Daoy (cell line): ENCODE data around the gene SSMEM1. TPM values are rescaled to one million over a fixed set of nuclear protein-coding genes. Genes with fewer than 3 reads are reported as not detected.
"Not testable (repeated sequence)": the region's sequence is repeated elsewhere in the genome, so short reads cannot be mapped to it uniquely, and the experiment has no call there.

Experiments
- DNase-seq: peaks from one replicate; pipeline ENCODE4 v3.0.0-alpha.2; 2015; ENCODE audit warnings: low read depth
- total RNA-seq: library from RNA; depleted of rRNA; stranded (reverse); fragments of >200 nt; shearing (Covaris generic); gene quantifications from 2 replicates; pipeline ENCODE4 v1.2.3, GENCODE V29; 2014; rRNA removed

The SSMEM1 gene, protein sequence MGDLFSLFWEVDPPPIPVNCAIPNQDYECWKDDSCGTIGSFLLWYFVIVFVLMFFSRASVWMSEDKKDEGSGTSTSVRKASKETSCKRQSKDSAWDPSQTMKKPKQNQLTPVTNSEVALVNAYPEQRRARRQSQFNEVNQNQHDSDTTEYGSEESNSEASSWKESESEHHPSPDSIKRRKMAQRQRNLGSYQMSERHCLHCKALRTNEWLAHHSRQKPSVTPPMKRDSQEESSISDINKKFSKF
- not detected in 2 replicates for total RNA-seq

GRCh38 chr7:130207642-130208041, at the start of gene SSMEM1:
SSMEM1 (plus strand) TSS chr7:130207860; CDS start chr7:130207911, 51 bp downstream.
- DNase-seq, result no peak

GRCh38 chr7:130160023-130160422, 47.6 kb upstream of the SSMEM1 start:
- DNase-seq, result no peak

GRCh38 chr7:130160455-130160854, 47.2 kb upstream of the SSMEM1 start:
- DNase-seq, result no peak

DNA sequence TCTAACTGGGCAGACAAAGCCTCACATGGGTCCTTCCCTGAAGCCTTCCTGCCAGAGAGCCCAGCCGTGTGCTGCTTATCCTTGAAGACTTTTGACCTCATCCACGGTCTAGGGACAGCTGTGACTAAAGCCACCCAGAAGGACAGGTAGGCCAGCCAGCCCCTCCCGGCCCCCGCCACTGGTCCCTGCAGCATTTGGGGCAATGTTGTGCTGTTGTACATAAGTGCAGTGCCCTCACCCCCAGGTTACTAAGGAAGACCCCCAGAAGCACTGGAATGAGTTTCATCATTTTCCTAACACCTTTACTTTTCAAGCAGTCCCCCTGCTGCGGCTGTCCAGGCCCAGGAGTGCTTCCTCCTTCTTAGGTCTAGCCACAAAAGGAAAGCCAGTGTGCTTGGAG, 45.5 kb upstream of the SSMEM1 start:
- DNase-seq, result no peak

- no peak for DNase-seq
Observed at GRCh38 chr7:130174237-130174959, 33.3 kb upstream of the SSMEM1 start.

DNA sequence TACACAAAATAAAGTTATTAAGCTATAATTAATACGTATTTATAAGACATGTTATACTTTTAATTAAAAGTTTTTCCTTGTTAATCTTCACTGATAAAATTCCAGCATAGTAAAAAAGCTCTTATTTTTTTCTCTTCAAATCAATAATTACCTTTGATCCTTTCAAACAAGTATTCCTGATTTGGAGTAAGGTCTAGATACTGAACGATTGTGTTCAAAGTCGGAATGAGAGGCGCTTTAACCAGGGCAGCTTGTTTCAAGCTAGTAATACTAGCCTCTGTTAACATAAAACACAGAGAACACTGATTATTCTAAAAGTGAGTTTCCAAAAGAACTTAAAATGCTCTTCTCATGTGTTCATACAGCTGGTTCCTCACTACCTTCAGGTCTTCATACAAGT, 29.4 kb upstream of the SSMEM1 start:
- DNase-seq, result no peak

DNA sequence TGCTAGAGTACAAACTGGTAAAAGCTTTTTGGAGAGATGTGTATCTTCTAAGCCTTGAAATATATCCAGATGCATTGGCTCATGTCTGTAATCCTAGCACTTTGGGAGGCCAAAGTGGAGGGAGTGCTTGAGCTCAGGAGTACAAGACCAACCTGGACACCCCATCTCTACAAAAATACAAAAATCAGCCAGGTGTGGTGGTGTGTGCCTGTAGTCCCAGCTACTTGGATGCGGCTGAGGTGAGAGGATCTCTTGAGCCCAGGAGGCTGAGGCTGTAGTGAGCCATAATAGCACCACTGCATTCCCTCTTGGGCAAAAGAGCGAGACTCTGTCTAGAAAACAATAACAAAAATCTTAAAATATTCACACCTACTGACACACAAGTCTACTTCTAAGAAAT, 28.0 kb upstream of the SSMEM1 start:
- DNase-seq, result no peak

- DNase-seq, result peak; percentile 77
Observed at GRCh38 chr7:130180571-130181262, 26.9 kb upstream of the SSMEM1 start.

GRCh38 chr7:130181263-130181605, 26.4 kb upstream of the SSMEM1 start:
- DNase-seq, result no peak

GRCh38 chr7:130182990-130183389, 24.7 kb upstream of the SSMEM1 start:
- DNase-seq, result no peak

GRCh38 chr7:130184349-130184748, 23.3 kb upstream of the SSMEM1 start:
- DNase-seq, result not testable (repeated sequence)

DNA sequence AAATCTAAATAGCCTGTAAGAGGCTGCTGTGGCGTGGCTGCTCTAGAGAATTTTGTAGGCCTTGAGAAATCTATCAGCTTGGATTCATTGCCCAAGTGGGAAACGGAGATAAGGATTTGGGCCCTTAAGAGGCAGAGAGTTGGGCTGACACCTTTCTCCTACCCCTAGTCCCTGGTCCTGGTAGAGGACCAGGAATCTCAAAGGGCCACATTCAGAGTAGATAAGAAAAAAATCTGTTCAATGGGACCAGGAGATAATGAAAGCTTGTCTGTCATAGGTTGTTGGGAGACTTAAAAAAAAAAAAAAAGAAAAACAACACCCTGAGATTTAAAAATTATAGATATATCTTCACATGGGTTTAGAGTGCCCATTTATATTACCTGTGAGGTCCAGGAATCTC, 20.3 kb upstream of the SSMEM1 start:
- no peak for DNase-seq

- DNase-seq, result no peak
Observed at GRCh38 chr7:130189343-130189742, 18.3 kb upstream of the SSMEM1 start.

DNA sequence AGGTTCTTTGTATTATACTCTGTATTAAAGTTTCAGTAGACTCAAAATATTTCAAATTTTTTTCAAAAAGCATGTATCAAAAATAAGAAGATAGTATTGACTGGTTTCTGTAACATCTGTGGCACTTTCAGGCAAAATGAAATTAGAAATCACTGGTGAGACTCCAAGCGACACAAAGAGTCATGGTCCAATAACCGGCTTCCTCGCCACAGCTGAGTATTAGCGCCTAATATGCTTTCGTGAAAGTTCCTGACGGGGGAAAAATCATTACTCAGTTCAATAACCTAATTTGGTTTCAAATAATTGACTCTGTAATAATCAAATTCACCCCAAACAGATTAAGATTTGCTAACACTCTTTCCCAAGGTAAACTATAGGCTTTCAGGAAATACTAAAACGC, 15.9 kb upstream of the SSMEM1 start:
- no peak for DNase-seq

GRCh38 chr7:130195396-130195795, 12.3 kb upstream of the SSMEM1 start:
- DNase-seq, result no peak

DNA sequence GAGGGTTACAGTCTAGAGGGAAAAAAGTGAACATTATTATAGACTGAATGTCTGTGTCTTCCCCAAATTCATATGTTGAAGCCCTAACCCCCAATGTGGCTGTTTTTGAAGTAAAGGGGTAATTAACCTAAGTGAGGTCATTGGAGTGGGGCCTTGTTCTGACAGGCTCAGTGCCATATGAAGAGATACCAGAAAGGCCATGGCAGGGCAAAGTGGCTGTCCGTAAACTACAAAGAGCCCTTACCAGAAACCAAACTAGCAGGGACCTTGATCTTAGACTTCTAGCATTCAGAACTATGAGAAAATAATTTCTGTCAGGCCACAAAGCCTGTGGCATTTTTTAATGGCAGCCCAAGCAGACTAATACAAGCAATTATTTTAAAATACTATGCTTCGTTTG, 11.2 kb upstream of the SSMEM1 start:
- DNase-seq, result no peak

- no peak for DNase-seq
Observed at GRCh38 chr7:130197094-130197493, 10.6 kb upstream of the SSMEM1 start.

GRCh38 chr7:130201796-130202195, 5.9 kb upstream of the SSMEM1 start:
- no peak for DNase-seq

DNA sequence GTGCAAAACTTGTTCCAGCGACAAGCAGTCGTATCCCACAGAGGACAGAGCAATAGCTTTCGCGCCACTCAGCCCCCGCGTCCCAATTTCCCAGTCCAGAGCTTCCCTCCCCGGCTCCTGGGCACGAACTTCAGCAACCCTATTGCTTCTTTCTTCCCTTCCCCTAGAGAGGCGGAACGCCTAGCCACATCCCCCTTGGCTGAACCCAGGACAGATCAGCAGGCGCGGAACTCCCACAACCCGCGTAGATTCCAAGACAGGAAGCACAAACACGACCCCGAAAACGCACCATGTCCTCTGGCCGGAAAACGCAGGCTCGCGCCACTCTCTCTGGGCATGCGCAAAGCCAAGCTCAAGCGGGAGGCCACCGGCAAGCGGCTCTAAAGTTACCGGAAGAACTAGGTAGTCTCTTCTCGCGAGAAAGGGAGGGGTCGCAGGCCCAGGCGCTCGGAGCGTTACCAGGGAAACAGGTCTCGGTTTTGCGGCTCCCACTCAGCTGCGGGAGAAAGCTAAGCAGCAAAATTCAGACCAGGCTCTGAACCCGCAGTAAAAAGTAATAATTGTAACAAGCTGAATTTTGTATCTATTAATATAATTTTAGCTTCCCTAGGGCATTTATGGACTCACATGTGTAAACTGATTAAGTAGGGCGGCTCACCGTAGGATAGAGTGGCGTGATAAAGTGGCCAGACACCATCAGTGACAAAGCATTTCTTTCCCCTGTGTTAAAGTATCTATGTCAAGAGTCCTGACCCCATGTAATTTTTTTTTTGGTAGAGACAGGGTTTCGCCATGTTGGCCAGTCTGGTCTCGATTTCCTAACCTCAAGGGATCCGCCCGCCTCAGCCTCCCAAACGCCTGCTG, 2.3 kb upstream of the SSMEM1 start, which contains the start of gene TMEM209:
Gene TMEM209, minus strand, starts transcription at position 323 of the 864 bp plus-strand sequence. Its CDS starts 31 bp downstream, at position 292.
- DNase-seq, result peak; percentile 100

GRCh38 chr7:130207033-130207432, 627 bp upstream of the SSMEM1 start:
- no peak for DNase-seq

DNA sequence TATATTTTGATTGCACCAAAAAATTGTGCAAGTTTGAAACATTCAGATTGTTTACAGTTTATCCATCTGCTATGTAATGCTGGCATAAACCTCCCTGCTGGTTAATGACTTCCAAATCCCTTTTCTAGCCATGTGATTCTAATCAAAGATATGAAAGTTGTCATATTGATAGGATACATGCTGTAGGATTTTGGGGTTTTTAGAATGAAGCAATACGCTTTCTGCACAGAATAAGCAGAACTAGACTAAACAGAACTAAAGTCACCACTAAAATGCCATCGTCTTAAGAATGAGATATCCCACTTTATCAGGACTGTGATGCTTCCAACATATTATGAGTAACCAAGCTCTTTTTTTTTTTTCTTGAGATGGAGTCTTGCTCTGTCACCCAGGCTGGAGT, 856 bp downstream of the SSMEM1 start:
- no peak for DNase-seq
